GM23248 (cell line): ENCODE measurements around the gene ZNF638. TPM values are rescaled to one million over a fixed set of nuclear protein-coding genes. Genes with fewer than 3 reads are reported as not detected.

ENCODE experiments used
- DNase-seq: peaks from one replicate; pipeline ENCODE4 v3.0.0-alpha.2; 2015
- H2AFZ ChIP-seq: fragments of 200-600 bp; sonication (generic); 2 replicates; pipeline ENCODE4 v1.6.1; 2016; ENCODE audit warnings: antibody characterized with exemption
- H3F3A ChIP-seq: fragments of 200-600 bp; sonication (generic); 2 replicates; pipeline ENCODE4 v1.6.1; 2016; ENCODE audit warnings: mild to moderate bottlenecking, antibody characterized with exemption, mixed run types; ENCODE audit not compliant: insufficient read depth
- H3K27ac ChIP-seq: fragments of 200-600 bp; sonication (generic); 2 replicates; pipeline ENCODE4 v1.5.1; 2016; ENCODE audit warnings: mild to moderate bottlenecking
- H3K27me3 ChIP-seq: fragments of 200-600 bp; sonication (generic); replicated peaks from 2 replicates; pipeline ENCODE4 v1.6.1; 2016; ENCODE audit warnings: mild to moderate bottlenecking; ENCODE audit not compliant: insufficient read depth
- H3K36me3 ChIP-seq: fragments of 200-600 bp; sonication (generic); 2 replicates; pipeline ENCODE4 v1.6.1; 2016; ENCODE audit warnings: low read depth, mild to moderate bottlenecking
- H3K4me1 ChIP-seq: fragments of 200-600 bp; sonication (generic); 2 replicates; pipeline ENCODE4 v1.6.1; 2016; ENCODE audit warnings: mild to moderate bottlenecking; ENCODE audit not compliant: insufficient read depth
- H3K4me2 ChIP-seq: fragments of 200-600 bp; sonication (generic); one replicate; pipeline ENCODE4 v1.6.1; 2016; ENCODE audit warnings: mild to moderate bottlenecking; ENCODE audit not compliant: unreplicated experiment
- H3K4me3 ChIP-seq: fragments of 200-600 bp; sonication (generic); 2 replicates; pipeline ENCODE4 v1.5.1; 2016; ENCODE audit warnings: mild to moderate bottlenecking
- H3K79me2 ChIP-seq: fragments of 200-600 bp; sonication (generic); 2 replicates; pipeline ENCODE4 v1.6.1; 2016; ENCODE audit warnings: mild to moderate bottlenecking; ENCODE audit not compliant: insufficient read depth
- H3K9ac ChIP-seq: fragments of 200-600 bp; sonication (generic); 2 replicates; pipeline ENCODE4 v1.6.1; 2016; ENCODE audit warnings: mild to moderate bottlenecking
- H3K9me2 ChIP-seq: fragments of 200-600 bp; sonication (generic); 2 replicates; pipeline ENCODE4 v1.6.1; 2016; ENCODE audit warnings: mixed run types, mild to moderate bottlenecking, moderate library complexity; ENCODE audit not compliant: insufficient read depth
- H3K9me3 ChIP-seq: fragments of 200-600 bp; sonication (generic); one replicate; pipeline ENCODE4 v1.6.1; 2017; ENCODE audit warnings: low read depth
- H4K20me1 ChIP-seq: fragments of 200-600 bp; sonication (generic); 2 replicates; pipeline ENCODE4 v1.6.0; 2016; ENCODE audit not compliant: insufficient read depth
- EZH2 ChIP-seq: fragments of 200-600 bp; sonication (generic); IDR thresholded peaks from 2 replicates; pipeline ENCODE4 v1.6.1; 2018; ENCODE audit warnings: antibody characterized with exemption, mild to moderate bottlenecking; ENCODE audit not compliant: insufficient read depth, poor library complexity, severe bottlenecking
- EZH2phosphoT487 ChIP-seq: fragments of 200-600 bp; sonication (generic); IDR thresholded peaks from 2 replicates; pipeline ENCODE4 v1.6.1; 2018; ENCODE audit warnings: antibody characterized with exemption, moderate library complexity, mild to moderate bottlenecking, low read depth; ENCODE audit not compliant: insufficient read depth
- WGBS, 2 experiments: methylation state at CpG; one replicate each; pipeline ENCODE4 v1.1.6; 2015 to 2017; ENCODE audit warnings: low lambda C conversion rate in 2 of 2, low coverage in 1 of 2; ENCODE audit errors: missing lambda C conversion rate in 2 of 2; 5-methylcytosine and 5-hydroxymethylcytosine counted together
- in situ Hi-C: fragments of 300-500 bp; cut with MboI; formaldehyde crosslinking; loops from 2 replicates; pipeline ENCODE4 v1.15.0; 2020
- polyA plus RNA-seq: library from polyadenylated mRNA; unstranded; fragments of >200 nt; fragmentation: Nextera tagmentation; extraction: Ambion mirVana; gene quantifications from 2 replicates; pipeline ENCODE4 v1.2.1, GENCODE V29; 2016
- small RNA-seq: library from RNA; depleted of rRNA; stranded (forward); fragments of <200 nt; gene quantifications from one replicate; pipeline ENCODE3, GENCODE V24; 2014; ENCODE audit warnings: low read depth, low replicate concordance
- total RNA-seq: library from RNA; depleted of rRNA; stranded (reverse); fragments of >200 nt; shearing (Covaris generic); gene quantifications from 2 replicates; pipeline ENCODE4 v1.2.3, GENCODE V29; 2014; rRNA removed

ZNF638 gene
- total and polyA plus RNA-seq, 2 experiments from 2014 or later, result 44.0 to 83.0 TPM

- H3K27me3 ChIP-seq, result peaks cover 11% of the 10 kb centered on the region
- H3F3A ChIP-seq, result no peaks in the 10 kb centered on the region
- H3K9ac ChIP-seq, result no peak overlapping the region
- DNase-seq, result no peak
- H3K4me2 ChIP-seq, result no peak overlapping the region
- no peak overlapping the region for H3K27ac ChIP-seq
- in situ Hi-C loops, result no loop called here
- no peaks in the 10 kb centered on the region for H3K9me3 ChIP-seq
- no peaks in the 10 kb centered on the region for H3K79me2 ChIP-seq
- TF ChIP-seq EZH2, result no peak
- no peak for TF ChIP-seq EZH2phosphoT487
- H3K4me1 ChIP-seq, result no peaks in the 10 kb centered on the region
- no peak overlapping the region for H3K4me3 ChIP-seq
- WGBS, 2 experiments, result 77 to 78% methylated on average over 4 of the region's 4 CpGs
- H2AFZ ChIP-seq, result no peak overlapping the region
- no peaks in the 10 kb centered on the region for H4K20me1 ChIP-seq
- no peaks in the 10 kb centered on the region for H3K9me2 ChIP-seq
- no peaks in the 10 kb centered on the region for H3K36me3 ChIP-seq
Observed at GRCh38 chr2:71482055-71482454, 150.5 kb downstream of the ZNF638 start.

- no peaks in the 10 kb centered on the region for H3F3A ChIP-seq
- TF ChIP-seq EZH2phosphoT487, result no peak
- TF ChIP-seq EZH2, result no peak
- no peak for DNase-seq
- no peak overlapping the region for H2AFZ ChIP-seq
- H3K9me2 ChIP-seq, result no peaks in the 10 kb centered on the region
- no peak overlapping the region for H3K4me2 ChIP-seq
- peaks cover 13% of the 10 kb centered on the region for H3K27me3 ChIP-seq
- no peaks in the 10 kb centered on the region for H3K36me3 ChIP-seq
- no peak overlapping the region for H3K27ac ChIP-seq
- H3K9me3 ChIP-seq, result no peaks in the 10 kb centered on the region
- H3K4me3 ChIP-seq, result no peak overlapping the region
- no peaks in the 10 kb centered on the region for H3K4me1 ChIP-seq
- in situ Hi-C loops, result no loop called here
- 75 to 77% methylated on average over 9 to 10 of the region's 10 CpGs for WGBS, 2 experiments
- H3K79me2 ChIP-seq, result no peaks in the 10 kb centered on the region
- no peaks in the 10 kb centered on the region for H4K20me1 ChIP-seq
- H3K9ac ChIP-seq, result no peak overlapping the region
Observed at GRCh38 chr2:71483246-71483645, 151.7 kb downstream of the ZNF638 start.

GRCh38 chr2:71484354-71484753, 152.8 kb downstream of the ZNF638 start:
- no peak overlapping the region for H3K4me2 ChIP-seq
- no peak overlapping the region for H3K9ac ChIP-seq
- no peak for DNase-seq
- H3F3A ChIP-seq, result no peaks in the 10 kb centered on the region
- peaks cover 13% of the 10 kb centered on the region for H3K27me3 ChIP-seq
- TF ChIP-seq EZH2phosphoT487, result no peak
- no peak for TF ChIP-seq EZH2
- no peak overlapping the region for H3K4me3 ChIP-seq
- WGBS, 2 experiments, result 82 to 91% methylated on average over 2 of the region's 2 CpGs
- no peaks in the 10 kb centered on the region for H3K36me3 ChIP-seq
- H4K20me1 ChIP-seq, result no peaks in the 10 kb centered on the region
- H3K4me1 ChIP-seq, result no peaks in the 10 kb centered on the region
- no peak overlapping the region for H2AFZ ChIP-seq
- H3K27ac ChIP-seq, result no peak overlapping the region
- no peaks in the 10 kb centered on the region for H3K9me3 ChIP-seq
- H3K9me2 ChIP-seq, result no peaks in the 10 kb centered on the region
- in situ Hi-C loops, result no loop called here
- no peaks in the 10 kb centered on the region for H3K79me2 ChIP-seq

Small RNAs within 50 kb of the gene (small RNA-seq; reads per million reads assigned to genes)
- gene RNU6-105P, result not detected

Other genes with a start within 250 kb of the ZNF638 start
- 16.5 and 21.1 TPM in 2 replicates for gene MCEE, start 201.6 kb upstream of the ZNF638 start, total RNA-seq
- 30.6 and 33.3 TPM in 2 replicates for gene MCEE, start 201.6 kb upstream of the ZNF638 start, polyA plus RNA-seq
- 18.8 and 18.9 TPM in 2 replicates for gene MPHOSPH10, start 201.1 kb upstream of the ZNF638 start, total RNA-seq
- 26.4 and 26.6 TPM in 2 replicates for gene MPHOSPH10, start 201.1 kb upstream of the ZNF638 start, polyA plus RNA-seq
- under 0.01 TPM in 2 replicates for gene PAIP2B, start 104.7 kb upstream of the ZNF638 start, total RNA-seq
- gene PAIP2B, start 104.7 kb upstream of the ZNF638 start, polyA plus RNA-seq, result 0.10 and 0.11 TPM in 2 replicates
- gene DYSF, start 121.8 kb downstream of the ZNF638 start, total RNA-seq, result 0.54 TPM in 1 of 2 replicates, not detected in the other
- 0.25 and 0.42 TPM in 2 replicates for gene DYSF, start 121.8 kb downstream of the ZNF638 start, polyA plus RNA-seq